Glomerular visceral epithelial cell (primary cell): ENCODE results near the gene TAS2R38.

ENCODE experiments used
- DNase-seq: peaks from one replicate; pipeline ENCODE4 v3.0.0-alpha.2; 2016; ENCODE audit errors: extremely low spot score

The TAS2R38 gene

DNA sequence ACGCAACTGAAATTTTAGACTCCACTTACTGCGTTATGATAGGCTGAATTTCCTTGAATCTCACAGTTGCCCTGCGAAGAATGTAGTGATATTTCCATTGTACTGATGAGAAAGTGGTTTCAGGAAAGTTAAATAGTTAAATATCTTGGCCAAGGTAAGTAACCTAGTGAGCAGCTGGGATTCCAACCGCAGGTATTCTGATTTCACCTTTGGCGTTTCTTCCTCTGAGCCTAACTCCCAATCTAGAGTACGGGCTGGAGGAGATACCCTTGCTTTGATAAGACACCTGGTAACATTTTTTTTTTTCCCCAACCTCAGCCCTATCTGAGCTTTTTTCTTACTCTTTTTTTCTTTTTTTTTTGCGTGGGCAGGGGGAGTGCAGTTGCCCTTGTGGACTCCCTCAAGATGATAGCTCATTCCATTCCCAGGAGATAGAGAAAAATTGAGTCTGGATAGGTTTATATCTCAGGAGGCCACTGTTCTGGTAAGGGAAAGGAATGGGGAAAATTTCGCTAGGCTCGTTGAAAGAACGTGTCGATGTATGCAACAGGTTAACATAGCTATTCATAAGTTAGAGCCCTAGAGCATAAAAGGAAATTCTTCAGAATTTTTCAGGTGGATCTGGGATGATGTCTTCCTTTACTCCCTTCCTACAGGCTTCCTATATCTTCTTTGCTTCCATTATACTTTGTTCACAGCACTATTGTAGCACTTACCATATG lies 3.1 kb upstream of the TAS2R38 start:
- DNase-seq: no peak

DNA sequence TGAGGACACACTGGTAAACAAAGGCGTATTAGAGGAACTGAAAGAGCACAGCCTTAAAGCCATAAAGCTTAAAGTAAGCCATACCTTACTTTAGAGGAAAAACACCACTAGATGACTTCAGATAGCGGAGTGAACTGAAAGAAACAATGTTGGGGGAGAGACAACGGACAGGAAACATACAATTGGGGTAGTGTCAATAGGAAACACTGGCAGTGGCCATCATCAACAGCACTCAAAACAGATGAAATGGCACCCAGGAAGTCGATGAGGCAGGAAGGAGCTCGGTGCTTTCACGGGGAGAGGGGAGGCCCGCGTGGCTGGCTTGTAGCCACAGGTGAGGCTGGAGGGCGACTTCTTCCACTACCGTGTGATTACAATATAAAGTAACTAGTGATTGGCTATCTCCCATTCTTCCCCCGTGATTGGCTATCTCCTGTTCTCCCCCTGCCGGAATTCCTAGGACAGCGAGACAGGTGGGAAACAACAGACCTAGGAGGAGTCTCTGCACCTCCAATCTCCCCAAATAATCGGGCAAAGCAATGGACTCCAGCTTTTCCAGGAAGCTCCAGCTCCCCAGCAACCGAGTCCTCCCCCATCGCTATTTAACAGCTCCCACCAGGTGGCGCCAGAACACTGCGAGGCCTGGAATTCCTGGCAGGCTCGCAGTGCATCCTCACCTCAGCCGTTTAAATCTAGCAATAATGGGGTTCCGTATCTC lies 2.4 kb upstream of the TAS2R38 start:
- DNase-seq: peak; percentile 74

DNA sequence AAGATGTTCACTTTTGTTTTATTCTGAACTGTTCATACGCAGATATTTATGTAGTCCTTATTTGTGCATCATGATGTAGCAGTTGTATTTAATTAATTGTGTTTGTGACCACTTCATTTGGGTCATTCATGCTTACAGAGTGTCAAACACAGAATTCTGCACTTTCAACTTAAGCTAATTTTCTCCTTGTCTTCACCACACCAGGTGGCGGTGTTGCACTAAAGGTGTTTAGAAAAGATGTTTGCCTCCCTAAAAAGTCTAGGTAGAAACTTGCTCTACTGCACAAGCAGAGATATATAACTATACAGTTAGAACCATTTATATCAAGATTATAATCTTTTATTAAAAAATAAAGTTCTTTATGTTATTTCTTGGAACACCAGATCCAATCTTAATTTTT lies 1.3 kb upstream of the TAS2R38 start:
- no peak for DNase-seq

DNA sequence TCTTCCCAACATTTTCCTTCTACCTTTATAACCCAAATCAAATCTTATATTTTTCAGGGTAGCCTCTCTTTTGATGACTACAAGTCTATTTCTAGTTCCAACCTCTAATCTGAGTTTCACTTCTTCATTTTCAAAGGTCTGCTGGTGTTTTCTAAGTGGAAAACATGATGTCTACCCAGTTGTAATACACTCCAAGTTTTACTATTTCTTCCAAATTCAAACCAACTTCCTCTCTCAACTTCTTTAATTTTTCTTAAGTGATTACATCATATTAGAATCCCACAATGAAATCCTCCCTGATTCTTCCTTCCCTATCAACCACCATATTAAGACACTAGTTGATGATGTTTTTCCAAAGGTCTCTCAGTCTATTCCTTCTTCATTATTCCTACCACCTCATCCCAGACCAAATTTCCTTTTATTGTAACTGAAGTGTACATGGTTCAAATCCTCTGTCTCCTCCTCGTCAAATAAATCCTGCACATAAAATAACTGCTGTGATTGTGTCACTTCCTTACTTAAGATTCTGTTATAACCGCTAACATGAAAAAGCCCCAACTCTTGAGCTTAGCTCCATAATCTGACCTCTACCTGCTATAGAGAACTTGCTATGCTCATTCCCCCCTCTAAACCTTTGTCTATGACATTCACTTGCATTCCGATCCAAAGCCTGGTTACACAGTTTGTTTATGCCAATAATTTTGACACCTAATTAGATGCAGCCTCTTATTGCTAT lies 12.7 kb downstream of the TAS2R38 start:
- DNase-seq: no peak

DNA sequence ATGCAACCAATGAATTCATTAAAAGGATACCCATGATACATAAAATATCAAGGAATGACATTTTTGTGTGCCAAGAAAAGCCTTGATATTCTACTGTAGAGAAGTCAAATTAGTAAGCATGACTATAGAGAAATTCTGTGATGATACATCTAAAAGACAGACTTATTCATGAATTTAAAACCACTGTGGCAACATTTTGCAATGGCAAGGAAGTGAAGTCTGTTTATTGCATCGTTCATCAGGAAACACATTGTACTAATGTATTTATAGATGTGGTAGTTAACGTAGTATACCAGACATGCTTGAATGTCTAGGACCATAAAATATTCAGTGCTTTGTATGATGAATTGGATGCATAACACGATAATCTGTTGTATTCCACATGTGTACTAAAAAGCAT lies 17.5 kb downstream of the TAS2R38 start:
- DNase-seq: no peak

DNA sequence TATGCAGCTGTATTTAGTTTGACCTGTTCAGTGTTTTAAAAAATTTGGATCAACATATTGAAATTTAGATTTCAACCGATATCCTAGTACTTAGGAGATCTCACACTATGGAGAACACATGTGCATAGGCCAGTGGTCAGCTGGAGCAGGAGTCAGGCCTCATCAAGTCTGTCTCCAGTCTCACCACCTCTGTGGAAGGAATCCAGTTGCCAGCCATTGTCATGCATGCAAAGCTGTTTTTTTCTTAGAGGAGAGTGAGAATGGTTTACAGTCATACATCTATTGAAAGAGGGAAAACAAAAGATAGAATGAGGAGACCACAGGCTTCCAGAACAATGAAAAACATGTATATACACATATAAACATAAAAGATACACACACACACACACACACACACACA lies 19.2 kb downstream of the TAS2R38 start:
- no peak for DNase-seq

DNA sequence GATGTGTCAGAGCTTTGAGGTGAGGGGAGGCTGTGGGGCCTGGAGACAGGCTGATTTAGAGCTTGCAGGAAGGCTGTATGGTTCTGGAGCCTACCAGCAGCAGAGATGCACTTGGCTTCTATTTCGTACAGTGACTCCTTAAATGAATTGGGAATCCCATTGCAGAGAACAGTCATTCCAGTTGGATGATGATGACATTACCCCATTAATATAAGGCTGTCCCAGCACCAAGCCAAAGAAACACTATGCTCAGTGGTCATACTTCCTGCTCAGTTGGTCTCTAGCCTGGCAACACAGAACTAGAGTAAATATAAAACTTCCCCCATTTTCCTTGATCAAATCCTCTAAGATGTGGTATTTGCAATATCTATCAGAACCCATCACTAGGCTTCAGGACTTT lies 21.1 kb downstream of the TAS2R38 start:
- DNase-seq: no peak

DNA sequence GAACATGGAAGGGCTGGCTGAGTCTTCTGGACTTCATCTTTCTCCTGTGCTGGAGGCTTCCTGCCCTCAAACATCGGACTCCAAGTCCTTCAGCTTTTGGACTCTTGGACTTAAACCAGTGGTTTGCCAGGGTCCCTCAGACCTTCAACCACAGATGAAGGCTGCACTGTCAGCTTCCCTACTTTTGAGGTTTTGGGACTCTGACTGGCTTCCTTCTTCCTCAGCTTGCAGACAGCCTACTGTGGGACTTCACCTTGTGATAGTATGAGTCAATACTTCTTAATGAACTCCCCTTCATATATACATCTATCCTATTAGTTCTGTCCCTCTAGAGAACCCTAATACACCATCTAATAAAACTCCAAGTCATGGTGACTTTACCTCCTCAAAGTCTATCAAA lies 22.8 kb downstream of the TAS2R38 start:
- no peak for DNase-seq

DNA sequence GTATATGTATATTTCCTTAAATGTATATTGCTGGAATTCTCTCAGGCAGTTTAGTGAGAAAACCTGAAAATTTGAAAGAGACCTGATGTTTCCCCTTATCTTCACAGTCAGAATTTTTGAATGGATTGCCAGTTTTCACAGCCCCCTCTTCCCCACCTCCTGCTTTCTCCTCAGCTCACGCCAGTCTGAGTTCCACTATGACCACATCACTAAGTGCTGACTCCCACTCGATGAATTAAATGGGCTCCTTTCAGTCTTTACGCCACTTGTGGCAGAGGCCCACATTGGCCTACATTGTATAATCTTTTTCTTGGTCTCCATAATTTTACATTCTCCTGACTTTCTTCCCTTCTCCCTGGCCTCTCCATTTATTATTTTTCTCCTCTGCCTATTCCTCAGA lies 23.7 kb downstream of the TAS2R38 start:
- no peak for DNase-seq

DNA sequence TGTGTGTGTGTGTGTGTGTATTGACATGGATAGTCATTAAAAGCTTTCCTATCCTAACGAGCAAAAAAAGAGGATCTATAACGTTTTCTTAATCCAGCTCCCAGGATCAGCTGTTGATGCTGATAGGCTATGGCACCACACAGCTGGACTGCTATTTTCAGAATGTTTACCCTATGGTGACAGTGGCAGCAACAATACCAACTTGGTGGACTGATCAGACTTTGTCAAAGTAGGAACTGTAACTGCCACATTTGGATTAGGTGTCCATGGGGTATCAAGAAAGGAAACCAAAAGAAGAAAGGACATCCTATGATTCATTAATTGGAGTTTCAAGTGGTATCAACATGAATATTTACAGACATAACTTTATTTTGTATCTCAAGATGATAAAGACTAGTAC lies 24.1 kb downstream of the TAS2R38 start:
- no peak for DNase-seq

DNA sequence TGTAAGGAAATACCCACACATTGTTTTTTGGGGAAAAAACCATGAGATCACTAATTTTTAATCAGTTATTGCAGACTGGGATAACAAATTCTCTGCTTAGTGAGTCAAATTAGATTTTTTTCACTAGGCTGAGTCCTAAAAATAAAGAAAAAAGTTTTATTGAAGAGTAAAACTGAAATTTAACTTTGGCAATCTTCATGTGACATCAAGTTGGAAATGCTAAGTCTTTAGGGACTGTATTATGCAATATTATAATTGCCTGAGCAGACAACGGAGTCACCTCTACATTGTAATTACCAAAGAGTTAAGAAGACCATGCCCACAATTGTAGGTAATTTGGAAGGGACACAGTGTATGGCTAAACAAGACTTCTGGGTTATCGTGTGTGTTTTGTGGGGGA lies 24.6 kb downstream of the TAS2R38 start:
- DNase-seq: no peak

DNA sequence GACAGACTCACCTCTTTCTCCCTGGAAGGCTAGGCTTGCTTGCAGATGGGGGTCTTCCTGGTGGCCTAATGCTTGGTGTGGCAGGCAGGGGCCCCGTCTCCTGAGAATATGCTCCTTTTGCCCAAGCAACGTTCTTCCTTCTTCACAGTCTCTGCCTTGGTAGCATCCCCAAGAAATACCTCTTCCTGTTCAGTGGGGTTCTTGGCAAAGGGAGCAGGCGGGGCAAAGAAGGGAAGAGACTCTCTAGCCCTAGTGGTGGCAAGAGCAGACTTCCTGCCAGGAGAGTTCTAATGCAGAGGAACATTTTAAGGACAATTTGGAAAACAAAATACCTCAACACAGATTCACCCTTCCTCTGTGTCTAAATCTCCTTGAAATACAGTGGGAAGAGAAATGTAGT lies 26.8 kb downstream of the TAS2R38 start, which contains the start of gene CLEC5A:
TSS of gene CLEC5A (minus strand) at position 179 of the 400 bp plus-strand sequence. CDS start 682 bp downstream, outside the sequence.
- DNase-seq: no peak

DNA sequence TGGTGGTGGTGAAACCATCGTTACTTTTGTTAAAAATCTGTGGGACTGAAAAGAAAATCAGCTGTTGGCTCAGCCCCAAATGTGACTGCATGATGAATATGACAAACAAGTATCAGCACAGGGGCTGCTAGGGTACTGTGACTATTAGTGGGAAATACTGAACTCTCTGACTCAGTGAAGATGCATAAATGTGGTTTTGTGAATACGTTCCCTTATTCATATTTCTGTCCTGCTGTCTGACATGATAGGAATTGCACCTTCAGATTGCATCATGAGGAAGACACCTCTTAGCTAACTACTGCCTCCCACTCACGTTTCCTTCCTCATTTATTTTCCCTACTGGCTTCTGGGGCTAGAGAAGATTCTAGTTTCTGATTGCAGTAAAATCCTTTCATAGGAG lies 28.2 kb downstream of the TAS2R38 start:
- peak; percentile 19 for DNase-seq

DNA sequence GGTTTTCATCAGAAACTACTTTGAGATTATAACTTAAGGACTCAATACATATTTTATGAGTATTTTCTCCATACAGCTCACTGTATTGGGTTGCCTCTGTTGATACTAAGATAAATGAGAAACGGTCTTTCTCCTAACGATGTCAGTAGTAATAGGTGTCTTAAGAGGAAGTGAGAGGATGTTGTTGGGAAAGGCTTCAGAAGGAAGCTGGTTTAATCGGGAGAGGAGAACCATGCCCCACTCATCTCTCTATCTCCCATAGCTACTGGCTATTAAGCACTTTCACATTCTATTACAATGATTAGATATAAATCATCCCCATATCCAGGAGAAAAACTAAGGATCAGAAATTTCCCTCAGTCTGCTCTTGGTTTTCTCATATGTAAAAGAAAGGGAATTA lies 28.8 kb downstream of the TAS2R38 start:
- DNase-seq: no peak

DNA sequence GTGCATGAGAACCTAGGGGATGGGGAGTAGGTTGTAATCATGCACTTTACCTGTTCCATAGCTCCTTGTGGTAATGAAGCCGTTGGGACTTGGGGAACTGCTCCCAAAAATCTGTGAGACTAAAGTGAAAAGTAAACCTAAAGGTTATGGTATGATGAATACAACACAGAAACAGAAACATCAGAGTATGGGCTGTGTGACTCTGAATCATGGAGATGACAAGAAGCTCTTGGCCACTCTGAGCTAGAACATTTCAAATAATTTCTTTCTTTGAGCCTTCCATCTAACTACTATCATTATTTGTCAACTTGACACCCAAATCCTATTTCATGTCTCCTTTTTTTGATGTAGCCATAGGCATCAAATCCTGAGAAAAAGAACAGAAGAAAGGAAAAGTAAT lies 29.7 kb downstream of the TAS2R38 start:
- DNase-seq: no peak

DNA sequence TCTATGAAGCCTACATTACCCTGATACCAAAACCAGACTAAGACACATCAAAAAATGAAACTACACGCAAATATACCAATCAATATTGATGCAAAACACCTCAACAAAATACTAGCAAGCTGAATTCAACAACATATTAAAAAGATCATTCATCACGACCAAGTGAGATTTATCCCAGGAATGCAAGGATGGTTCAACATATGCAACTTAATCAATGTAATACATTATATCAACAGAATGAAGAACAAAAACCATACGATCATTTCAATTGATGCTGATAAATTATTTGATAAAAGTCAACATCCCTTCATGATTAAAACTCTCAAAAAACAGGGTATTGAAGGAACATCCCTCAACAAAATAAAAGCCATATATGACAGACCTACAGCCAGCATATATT lies 32.5 kb downstream of the TAS2R38 start:
- DNase-seq: no peak

DNA sequence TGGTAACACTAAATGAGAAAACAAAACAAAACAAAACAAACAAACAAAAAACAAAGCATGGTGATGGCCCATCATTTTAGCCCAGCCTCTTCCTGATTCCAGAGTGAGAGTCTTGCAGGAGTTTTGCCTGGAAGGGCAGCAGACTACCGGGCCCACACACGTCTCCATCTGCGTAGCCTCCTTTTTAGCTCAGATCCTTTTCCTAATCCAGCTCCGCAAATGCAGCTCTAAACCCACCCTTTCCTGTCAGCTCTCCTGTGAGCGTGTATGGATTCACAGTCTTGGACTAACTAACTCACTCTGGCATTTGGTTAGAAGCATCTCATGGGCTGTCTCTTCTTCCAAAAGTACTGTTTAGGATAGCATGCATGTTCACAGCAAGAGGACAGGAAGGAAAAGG lies 43.4 kb downstream of the TAS2R38 start:
- DNase-seq: no peak

DNA sequence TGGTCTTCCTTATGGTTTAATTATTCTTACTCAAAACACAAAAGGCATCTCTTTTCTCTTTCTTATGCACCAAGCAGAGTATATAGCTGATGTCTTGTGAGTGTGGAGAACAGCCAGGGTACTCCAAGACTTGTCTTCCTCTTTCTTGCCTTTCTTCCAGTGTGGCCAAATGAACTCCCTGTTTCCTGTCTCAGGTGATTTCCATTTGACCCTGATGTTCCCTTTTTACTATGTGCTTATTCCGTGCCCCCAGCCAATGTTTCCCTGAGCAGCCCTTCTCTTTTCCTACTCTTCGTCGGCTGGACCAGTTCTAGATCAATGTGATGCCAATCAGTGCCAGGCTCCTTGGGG lies 44.8 kb downstream of the TAS2R38 start:
- DNase-seq: no peak

DNA sequence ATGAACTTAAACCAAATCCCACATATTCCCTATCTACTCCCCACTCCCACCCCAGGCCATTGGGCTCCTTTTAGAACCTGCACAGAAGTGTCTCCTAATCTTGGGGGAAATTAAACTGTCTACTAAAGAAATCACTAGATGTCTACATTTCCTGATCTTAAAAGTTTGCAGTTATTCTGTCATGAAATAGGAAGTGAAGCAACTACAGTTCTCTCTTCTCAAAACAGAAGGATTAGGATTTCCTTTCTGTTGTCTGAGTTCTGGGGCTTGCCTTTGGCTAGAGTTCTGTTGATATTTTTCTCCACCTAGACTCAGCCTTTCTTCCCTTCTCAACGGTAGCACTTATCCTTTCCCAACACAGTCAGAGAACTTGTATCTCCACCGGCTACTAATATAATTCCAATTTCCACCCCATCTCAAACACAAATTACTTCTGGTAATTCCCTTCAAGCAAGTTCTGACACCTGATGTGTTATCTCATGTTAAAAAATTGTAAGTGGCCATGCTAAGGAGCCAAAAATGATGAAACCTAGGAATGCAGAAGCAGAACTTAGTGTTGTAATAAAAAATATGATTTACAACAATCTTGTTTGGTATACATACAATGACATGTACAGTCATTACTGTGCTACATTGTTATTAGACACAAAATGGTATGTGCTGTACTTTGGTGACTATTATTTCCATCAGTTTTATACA lies 45.3 kb downstream of the TAS2R38 start:
- no peak for DNase-seq
